Suprapubic skin (tissue), 4 donors: ENCODE results near the gene ACTMAP. TPM values are rescaled to one million over a fixed set of nuclear protein-coding genes. Genes with fewer than 3 reads are reported as not detected.

Experiments used
- DNase-seq, 2 donors: peaks; one replicate each; pipeline ENCODE4 v3.0.0-alpha.2; 2019; ENCODE audit warnings: low spot score in 2 of 2
- H3K27ac ChIP-seq: fragments of 200-600 bp; sonication (generic); one replicate; pipeline ENCODE4 v1.5.1; 2019
- H3K27me3 ChIP-seq: fragments of 200-600 bp; sonication (generic); one replicate; pipeline ENCODE4 v1.5.1; 2019
- H3K36me3 ChIP-seq: fragments of 200-600 bp; sonication (generic); one replicate; pipeline ENCODE4 v1.5.1; 2019
- H3K4me1 ChIP-seq: fragments of 200-600 bp; sonication (generic); one replicate; pipeline ENCODE4 v1.5.1; 2019
- H3K4me3 ChIP-seq: fragments of 200-600 bp; sonication (generic); one replicate; pipeline ENCODE4 v1.5.1; 2019; ENCODE audit warnings: mild to moderate bottlenecking
- H3K9me3 ChIP-seq: fragments of 200-600 bp; sonication (generic); one replicate; pipeline ENCODE4 v1.5.1; 2019
- EP300 ChIP-seq: sonication (generic); formaldehyde crosslinking; IDR thresholded peaks from one replicate; pipeline ENCODE4 v1.6.1; 2017; ENCODE audit warnings: antibody characterized with exemption
- POLR2A ChIP-seq, 2 donors: fragments of 450-650 bp; IDR thresholded peaks; one replicate each; pipeline ENCODE4 v1.6.1; 2017; ENCODE audit warnings: antibody characterized with exemption in 2 of 2, mild to moderate bottlenecking in 2 of 2, moderate library complexity in 2 of 2
- POLR2AphosphoS5 ChIP-seq, 3 donors: sonication (generic); formaldehyde crosslinking; IDR thresholded peaks; one replicate each; pipeline ENCODE4 v1.6.1; 2017; ENCODE audit warnings: antibody characterized with exemption in 3 of 3
- WGBS: methylation state at CpG from one replicate; pipeline ENCODE4 v1.1.5; 2018; 5-methylcytosine and 5-hydroxymethylcytosine counted together
- total RNA-seq, 4 donors: library from RNA; depleted of rRNA; stranded (reverse); fragments of >200 nt; gene quantifications; one replicate each; pipeline ENCODE4 v1.1.0, GENCODE V29; 2016
- TF ChIP-seq, protein P1 (sequence below), 2 donors: fragments of 200-600 bp in 1 of 2; fragments of 450-650 bp in 1 of 2; sonication (generic) in 1 of 2; IDR thresholded peaks; one replicate each; pipeline ENCODE4 v1.5.1; 2016 to 2019; ENCODE audit warnings: antibody characterized with exemption in 2 of 2, mild to moderate bottlenecking in 1 of 2, moderate library complexity in 1 of 2

ACTMAP gene
- total RNA-seq, 4 donors from 2014 or later: 3.8 to 9.9 (median 5.4) TPM

DNA sequence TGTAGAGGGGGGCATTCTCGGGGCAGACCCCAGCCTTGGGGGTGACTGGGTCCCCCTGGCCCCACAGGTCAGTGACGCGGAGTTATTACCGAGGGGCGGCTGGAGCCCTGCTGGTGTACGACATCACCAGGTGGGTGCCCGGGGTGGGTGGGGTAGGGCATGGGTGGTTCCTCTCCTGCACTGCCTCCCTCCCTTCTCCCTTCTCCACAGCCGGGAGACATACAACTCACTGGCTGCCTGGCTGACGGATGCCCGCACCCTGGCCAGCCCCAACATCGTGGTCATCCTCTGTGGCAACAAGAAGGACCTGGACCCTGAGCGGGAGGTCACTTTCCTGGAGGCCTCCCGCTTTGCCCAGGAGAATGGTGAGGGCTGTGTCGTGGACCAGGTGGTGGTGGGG, 33.4 kb upstream of the ACTMAP start:
- Histone ChIP-seq H3K27me3 (no peaks in the 10 kb centered on the region), H3K27ac (no peak overlapping the region), H3K36me3 (peaks cover 27% of the 10 kb centered on the region), H3K9me3 (no peaks in the 10 kb centered on the region), H3K4me3 (no peak overlapping the region), H3K4me1 (peaks cover 6% of the 10 kb centered on the region)
- 92% methylated on average over 7 of the region's 14 CpGs for WGBS
- TF ChIP-seq, protein P1, sequence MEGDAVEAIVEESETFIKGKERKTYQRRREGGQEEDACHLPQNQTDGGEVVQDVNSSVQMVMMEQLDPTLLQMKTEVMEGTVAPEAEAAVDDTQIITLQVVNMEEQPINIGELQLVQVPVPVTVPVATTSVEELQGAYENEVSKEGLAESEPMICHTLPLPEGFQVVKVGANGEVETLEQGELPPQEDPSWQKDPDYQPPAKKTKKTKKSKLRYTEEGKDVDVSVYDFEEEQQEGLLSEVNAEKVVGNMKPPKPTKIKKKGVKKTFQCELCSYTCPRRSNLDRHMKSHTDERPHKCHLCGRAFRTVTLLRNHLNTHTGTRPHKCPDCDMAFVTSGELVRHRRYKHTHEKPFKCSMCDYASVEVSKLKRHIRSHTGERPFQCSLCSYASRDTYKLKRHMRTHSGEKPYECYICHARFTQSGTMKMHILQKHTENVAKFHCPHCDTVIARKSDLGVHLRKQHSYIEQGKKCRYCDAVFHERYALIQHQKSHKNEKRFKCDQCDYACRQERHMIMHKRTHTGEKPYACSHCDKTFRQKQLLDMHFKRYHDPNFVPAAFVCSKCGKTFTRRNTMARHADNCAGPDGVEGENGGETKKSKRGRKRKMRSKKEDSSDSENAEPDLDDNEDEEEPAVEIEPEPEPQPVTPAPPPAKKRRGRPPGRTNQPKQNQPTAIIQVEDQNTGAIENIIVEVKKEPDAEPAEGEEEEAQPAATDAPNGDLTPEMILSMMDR (IDR thresholded peaks at IDR 0.05): no peak
- no peak for TF ChIP-seq EP300
- no peak for DNase-seq

- no peak overlapping the region for H3K27ac ChIP-seq
- DNase-seq: no peak
- no peak overlapping the region for H3K4me3 ChIP-seq
- TF ChIP-seq EP300: no peak
- no peak for TF ChIP-seq POLR2A (IDR thresholded peaks at IDR 0.05)
- TF ChIP-seq POLR2AphosphoS5 (IDR thresholded peaks at IDR 0.05): no peak
- TF ChIP-seq, protein P1 (IDR thresholded peaks at IDR 0.05): no peak
- peaks cover 18% of the 10 kb centered on the region for H3K4me1 ChIP-seq
- WGBS: 92% methylated on average over 7 of the region's 7 CpGs
- no peaks in the 10 kb centered on the region for H3K9me3 ChIP-seq
- no peaks in the 10 kb centered on the region for H3K27me3 ChIP-seq
- H3K36me3 ChIP-seq: peaks cover 12% of the 10 kb centered on the region
Observed at GRCh38 chr19:40781140-40781539, 30.9 kb upstream of the ACTMAP start.

DNA sequence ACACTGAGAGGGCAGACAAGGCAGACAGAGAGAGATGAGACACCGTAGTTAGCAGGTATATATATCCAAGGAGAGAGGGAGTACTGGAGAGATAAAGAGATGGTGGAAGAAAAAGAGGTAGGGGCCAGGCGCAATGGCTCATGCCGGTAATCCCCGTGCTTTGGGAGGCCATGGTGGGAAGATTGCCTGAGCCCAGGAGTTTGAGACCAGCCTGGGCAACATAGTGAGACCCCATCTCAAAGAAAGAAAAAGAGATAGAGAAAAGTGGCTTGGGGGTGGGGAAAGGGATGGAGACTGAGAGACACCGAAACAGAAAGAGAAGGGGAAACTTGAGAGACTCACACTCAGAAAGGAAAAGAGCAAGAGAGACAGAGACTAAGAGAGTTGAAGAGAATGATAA, 30.3 kb upstream of the ACTMAP start:
- Histone ChIP-seq H3K27ac (no peak overlapping the region), H3K9me3 (no peaks in the 10 kb centered on the region)
- WGBS: 94% methylated on average over 5 of the region's 5 CpGs

DNA sequence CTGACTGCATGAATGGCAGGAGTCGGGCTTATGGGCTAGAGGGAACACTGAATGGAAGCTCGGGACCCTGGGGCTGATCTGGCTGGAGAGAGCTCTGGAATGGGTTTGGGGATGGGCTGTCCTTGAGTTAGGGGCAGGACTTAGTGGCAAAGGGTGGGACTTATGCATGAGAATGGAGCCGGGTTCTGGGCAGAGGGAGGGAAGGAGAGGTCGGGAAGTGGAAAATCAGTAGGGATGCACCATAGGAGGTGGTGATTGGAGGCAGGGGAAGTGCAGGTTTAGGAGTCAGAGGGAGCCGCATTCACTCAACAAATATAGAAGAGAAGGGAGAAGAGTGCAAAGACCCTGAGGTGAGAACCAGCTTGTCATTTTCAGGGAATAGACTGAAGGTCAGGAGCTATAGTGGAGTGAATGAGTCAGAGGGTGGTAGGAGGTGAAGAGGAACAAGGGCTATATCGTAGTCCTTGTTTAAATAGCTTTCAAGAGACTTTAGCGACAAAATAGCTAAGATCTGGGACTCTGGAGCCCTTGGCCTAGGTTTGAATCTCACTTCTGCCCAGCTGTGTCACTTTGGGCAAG, 28.5 kb upstream of the ACTMAP start:
- WGBS: 16% methylated on average over 7 of the region's 7 CpGs
- Histone ChIP-seq H3K27ac (peak overlapping the region; percentile 93), H3K27me3 (no peaks in the 10 kb centered on the region), H3K36me3 (peaks cover 3% of the 10 kb centered on the region), H3K4me3 (peak overlapping the region; percentile 62), H3K4me1 (peaks cover 18% of the 10 kb centered on the region), H3K9me3 (no peaks in the 10 kb centered on the region)
- no peak for TF ChIP-seq POLR2A (IDR thresholded peaks at IDR 0.05)
- TF ChIP-seq, protein P1 (IDR thresholded peaks at IDR 0.05): no peak
- TF ChIP-seq POLR2AphosphoS5 (IDR thresholded peaks at IDR 0.05): no peak
- TF ChIP-seq EP300: no peak
- DNase-seq: no peak

More for the DNA sequence above, 30.3 kb upstream of the ACTMAP start:
- peaks cover 12% of the 10 kb centered on the region for H3K36me3 ChIP-seq
- no peaks in the 10 kb centered on the region for H3K27me3 ChIP-seq
- no peak overlapping the region for H3K4me3 ChIP-seq
- TF ChIP-seq, protein P1 (IDR thresholded peaks at IDR 0.05): no peak
- DNase-seq: no peak
- H3K4me1 ChIP-seq: peaks cover 18% of the 10 kb centered on the region

DNA sequence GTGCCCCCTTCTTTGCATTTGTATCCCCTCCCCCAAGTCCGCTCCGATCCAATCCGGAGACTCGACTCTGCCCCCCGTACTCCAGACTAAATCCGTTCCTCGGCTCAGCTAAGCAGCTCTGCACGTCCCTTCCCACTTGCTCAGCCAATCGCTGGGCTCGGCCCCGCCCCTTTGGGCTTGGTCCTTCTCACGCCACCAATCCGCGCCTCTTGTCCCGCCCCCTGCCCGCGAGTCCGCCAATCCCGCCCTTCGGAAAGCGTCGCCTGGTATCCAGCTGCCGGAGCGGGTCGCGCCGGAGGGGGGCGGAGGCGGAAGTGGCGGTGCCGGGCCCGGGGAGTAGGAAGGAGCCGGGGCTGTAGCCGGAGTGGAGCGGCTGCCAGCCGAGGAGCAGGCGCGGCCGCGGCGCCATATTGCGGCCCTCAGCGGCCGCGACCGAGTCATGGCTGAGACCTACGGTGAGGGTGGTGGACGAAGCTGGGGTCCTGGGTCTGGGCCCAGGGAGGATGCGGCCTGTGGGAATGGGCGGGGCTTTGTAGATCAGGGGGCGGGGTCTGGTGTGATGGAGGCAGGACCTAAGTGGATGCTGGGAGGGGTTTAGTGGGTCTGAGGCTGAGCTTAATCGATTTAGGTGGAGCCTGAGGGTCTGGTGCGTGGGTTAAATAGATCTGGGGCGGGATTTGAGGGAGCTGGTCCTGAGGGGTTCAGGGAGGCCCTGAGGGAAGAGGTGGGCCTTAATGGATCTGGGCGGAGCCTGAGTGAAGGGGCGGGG, 27.8 kb upstream of the ACTMAP start, which contains the start of gene RAB4B:
RAB4B (plus strand) TSS at position 311 of the 769 bp plus-strand sequence; CDS start at position 440, 129 bp downstream.
- Histone ChIP-seq H3K9me3 (no peaks in the 10 kb centered on the region), H3K4me1 (peaks cover 18% of the 10 kb centered on the region), H3K4me3 (peak within 1 kb of the TSS; percentile 62), H3K36me3 (no peaks in the 10 kb centered on the region), H3K27ac (peak within 1 kb of the TSS; percentile 93), H3K27me3 (no peaks in the 10 kb centered on the region)
- DNase-seq: peak; percentile 100
- under 1% methylated on average over 39 of the region's 56 CpGs for WGBS
- TF ChIP-seq POLR2A (IDR thresholded peaks at IDR 0.05): peak in 1 of 2 donors; percentile 78
- no peak for TF ChIP-seq EP300
- TF ChIP-seq, protein P1 (IDR thresholded peaks at IDR 0.05): peak in 1 of 2 donors; percentile 9
- TF ChIP-seq POLR2AphosphoS5 (IDR thresholded peaks at IDR 0.05): peak in 2 of 3 donors; percentile 89 to 93
